Measurements from ENCODE around the gene NPEPL1.
"Not testable (repeated sequence)": the region's sequence is repeated elsewhere in the genome, so short reads cannot be mapped to it uniquely, and the experiment has no call there.

The NPEPL1 gene, protein sequence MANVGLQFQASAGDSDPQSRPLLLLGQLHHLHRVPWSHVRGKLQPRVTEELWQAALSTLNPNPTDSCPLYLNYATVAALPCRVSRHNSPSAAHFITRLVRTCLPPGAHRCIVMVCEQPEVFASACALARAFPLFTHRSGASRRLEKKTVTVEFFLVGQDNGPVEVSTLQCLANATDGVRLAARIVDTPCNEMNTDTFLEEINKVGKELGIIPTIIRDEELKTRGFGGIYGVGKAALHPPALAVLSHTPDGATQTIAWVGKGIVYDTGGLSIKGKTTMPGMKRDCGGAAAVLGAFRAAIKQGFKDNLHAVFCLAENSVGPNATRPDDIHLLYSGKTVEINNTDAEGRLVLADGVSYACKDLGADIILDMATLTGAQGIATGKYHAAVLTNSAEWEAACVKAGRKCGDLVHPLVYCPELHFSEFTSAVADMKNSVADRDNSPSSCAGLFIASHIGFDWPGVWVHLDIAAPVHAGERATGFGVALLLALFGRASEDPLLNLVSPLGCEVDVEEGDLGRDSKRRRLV

DNA sequence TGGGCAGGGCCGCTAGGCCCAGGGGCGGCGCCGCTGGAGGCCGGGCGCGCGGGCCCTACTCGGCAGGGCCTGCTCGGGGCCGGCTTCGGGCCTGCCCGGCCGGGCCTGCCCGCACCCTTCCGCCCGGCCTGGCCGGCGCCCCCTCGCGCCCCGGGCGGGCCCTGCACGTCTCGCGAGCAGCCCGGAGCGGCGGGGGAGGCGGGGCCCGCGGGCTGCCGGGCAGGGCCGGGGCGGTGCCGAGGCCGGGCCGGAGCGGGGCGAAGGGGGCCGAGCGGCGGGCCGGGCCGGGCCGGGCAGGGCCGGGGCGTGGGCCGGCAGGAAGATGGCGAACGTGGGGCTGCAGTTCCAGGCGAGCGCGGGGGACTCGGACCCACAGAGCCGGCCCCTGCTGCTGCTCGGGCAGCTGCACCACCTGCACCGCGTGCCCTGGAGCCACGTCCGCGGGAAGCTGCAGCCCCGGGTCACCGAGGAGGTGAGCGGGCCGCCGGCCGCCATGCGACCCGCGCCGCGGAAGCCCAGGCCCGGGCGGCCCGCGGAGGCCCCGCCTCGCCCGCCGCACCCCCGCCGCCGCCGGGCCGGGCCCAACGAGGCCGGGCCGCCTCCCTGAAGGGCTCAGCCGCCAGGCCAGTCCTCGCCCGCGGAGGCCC is at the start of gene NPEPL1:
TSS of gene NPEPL1 (plus strand) at position 222 of the 647 bp plus-strand sequence. CDS start at position 323, 101 bp downstream.
- DNase-seq: peak; percentile 69 to 80

DNA sequence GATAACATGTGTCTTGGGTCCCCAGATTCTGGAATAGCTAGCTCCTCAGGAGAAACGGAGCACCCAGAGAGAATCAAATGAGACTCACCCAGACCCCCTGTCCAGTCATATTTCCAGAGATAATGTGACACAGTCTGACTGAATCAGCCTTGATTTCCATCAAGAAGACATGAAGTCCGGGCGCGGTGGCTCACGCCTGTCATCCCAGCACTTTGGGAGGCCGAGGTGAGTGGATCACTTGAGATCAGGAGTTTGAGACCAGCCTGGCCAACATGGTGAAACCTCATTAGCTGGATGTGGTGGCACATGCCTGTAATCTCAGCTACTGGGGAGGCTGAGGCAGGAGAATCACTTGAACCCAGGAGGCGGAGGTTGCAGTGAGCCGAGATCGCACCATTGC is 49.7 kb upstream of the NPEPL1 start:
- DNase-seq: not testable (repeated sequence)

DNA sequence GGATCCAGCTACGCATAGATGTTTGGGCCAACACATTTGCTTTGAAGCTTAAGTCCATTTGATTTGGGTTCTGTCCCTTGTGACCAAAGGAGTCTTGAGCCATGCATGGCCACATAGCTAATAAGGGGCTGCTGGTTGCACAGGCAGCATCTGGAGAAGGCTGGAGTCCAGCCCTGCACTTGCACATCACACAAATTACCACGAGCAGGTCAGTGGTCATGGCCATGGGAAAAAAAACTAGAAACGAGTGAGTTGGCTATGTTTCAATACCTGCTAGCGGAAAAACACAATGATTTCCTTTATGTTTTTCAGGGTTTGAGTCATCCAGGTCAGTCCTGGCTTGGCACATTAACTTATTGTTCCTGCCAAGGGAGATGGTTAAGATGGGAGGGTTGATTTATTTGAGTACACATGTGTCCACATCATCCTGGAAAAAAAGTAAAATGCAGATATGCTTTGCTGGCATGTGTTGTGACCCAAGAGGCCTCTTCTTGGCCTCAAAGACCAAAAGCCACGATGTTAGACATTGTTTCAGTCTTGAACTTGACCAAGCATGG is 47.1 kb upstream of the NPEPL1 start:
- peak in 1 of 2 experiments; percentile 13 for DNase-seq

DNA sequence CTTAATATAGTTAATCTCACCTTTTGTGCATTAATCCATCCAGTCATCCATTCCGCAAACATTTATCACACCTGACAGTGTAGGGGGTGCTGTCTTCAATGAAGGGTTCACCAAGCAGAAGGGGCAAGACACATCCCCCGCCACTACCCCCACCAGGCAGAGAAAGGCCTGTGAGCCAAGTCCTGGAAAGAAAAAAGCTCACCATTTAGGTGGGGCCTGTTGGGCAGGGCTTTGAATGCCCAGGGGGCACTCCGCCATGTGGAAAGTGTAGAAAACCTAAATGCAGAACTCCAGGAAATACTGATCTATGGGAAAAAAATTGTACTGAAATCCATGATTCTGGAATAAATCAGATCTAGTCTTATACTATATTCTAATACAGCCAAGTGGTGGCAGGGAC is 46.3 kb upstream of the NPEPL1 start:
- DNase-seq: peak in 1 of 2 experiments; percentile 4

DNA sequence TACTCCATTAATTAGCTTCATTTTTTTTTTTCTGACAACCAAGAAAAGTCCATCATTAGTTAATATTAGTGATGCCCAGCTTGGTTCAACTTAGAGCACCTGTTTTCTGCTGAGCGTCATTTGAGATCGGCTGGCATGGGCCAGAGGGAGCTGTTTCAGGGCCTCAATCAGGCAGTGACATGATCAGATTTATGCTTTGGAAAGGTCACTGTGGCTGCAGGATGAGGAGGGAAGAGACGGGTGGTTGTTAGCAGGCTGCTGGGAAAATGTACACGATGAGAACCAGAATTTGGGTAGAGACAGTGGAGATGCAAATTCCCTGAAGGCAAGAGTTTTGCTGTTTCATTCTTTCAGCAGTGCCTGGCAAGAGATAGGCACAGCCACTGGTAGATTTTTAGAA is 45.9 kb upstream of the NPEPL1 start:
- DNase-seq: peak; percentile 1 to 7

DNA sequence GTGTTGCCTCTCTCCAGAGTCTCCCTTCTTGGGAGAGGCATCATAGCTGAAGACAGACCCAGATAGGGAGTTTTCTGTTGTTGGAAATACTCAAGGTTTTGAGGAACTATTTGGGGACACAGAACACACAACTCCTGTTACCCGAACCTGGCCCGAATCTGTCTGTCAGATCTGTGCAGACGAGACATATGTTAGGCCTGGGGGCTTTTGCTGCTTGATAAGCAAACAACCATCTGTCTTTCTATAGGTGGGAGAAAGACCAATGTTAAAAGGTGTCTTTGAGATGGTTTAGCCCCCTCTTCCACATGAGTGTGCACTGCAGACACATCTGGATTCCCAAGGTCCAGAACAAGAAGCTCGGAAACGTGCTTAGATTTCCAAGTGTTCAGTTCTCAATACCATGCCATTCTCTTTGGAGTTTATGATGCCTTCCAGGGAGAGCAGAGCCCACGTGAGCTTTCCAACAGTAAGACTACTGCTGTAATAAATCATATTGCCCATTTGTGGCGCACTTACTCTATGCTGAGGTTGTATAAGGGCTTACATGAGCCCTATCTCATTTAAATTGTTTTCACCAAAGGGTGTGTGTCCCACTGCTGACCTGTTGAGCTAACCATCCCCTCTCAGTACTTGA is 45.3 kb upstream of the NPEPL1 start:
- DNase-seq: peak in 1 of 2 experiments; percentile 8

DNA sequence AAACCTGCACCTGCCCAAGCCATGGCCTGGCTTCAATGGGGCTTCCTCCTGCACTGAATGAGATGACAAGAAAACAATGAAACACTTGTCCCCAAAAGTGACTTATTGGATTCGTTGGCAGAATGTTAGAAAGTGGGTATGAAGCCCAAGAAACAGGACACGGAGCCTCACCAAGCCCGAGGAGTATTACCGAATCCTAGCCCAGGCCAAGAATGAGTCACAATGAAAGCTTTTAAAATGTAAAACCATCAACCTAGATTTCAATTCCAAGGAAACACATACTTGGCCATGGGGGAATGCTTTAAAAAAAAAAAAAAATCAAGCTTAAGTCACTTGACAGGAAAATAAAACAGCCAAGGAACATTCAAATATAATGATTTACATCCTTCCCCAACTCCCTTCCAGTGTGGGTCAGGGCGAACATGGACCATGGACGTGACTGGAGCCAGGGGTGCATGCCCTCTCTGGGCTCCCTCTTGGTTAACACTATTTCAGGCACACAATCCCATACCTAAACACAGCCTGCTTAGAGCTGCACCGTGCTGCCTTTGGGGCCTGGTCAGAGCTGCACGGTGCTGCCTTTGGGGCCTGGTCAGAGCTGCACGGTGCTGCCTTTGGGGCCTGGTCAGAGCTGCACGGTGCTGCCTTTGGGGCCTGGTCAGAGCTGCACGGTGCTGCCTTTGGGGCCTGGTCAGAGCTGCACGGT is 44.7 kb upstream of the NPEPL1 start:
- peak; percentile 9 to 14 for DNase-seq

DNA sequence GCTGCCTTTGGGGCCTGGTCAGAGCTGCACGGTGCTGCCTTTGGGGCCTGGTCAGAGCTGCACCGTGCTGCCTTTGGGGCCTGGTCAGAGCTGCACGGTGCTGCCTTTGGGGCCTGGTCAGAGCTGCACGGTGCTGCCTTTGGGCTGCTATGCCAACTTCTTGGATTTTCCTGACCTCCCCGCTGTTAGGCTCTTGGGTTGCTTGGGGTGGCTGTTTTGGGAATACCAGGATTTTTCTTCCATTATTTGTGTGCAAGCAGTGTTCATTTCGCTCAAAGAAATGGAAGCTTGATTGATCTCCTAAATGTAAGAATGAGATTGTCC is 44.1 kb upstream of the NPEPL1 start:
- DNase-seq: peak in 1 of 2 experiments; percentile 2

DNA sequence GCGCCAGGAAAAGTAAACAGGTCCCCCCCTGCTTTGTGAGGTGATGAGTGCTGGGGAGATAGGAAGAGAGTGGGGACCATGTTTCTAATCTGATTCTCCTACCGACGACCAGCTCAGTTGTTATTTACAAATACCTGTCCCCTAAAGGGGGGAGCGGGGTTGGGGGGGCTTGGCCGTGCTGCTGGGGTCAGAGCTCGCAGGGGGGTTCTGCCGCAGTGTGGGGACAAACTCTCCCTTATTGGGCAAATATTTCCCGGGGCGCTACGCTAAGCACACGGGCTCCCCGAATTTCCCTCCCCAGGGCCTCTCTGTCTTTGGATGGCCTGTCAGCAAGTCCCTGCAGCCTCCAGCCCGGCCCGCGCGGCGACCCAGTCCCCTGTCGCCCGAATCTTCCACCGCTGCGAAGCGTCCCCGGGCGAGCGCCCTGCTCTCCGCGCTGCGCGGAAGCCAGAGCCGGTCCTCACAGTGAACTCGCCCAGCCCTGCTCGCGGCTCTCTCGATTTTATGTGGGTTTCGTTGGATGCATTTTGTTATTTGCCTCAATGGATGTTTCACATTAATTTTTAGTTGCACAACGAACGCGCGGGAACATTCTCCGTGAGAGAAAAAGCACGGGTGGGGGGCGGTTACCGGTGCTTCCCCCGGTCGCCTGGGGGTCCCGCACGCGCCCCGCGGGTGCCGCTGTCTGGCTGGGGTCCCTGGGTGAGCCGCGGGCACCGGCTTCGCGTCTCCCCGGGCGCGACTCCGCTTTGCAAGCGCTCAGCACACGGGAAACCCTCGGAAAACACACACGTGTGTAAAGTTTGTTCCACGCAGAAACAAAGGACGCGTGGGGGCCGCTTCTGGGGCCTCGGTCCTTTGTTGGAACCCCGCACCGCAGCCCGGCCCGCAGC is 43.1 kb upstream of the NPEPL1 start:
- peak; percentile 59 to 71 for DNase-seq

DNA sequence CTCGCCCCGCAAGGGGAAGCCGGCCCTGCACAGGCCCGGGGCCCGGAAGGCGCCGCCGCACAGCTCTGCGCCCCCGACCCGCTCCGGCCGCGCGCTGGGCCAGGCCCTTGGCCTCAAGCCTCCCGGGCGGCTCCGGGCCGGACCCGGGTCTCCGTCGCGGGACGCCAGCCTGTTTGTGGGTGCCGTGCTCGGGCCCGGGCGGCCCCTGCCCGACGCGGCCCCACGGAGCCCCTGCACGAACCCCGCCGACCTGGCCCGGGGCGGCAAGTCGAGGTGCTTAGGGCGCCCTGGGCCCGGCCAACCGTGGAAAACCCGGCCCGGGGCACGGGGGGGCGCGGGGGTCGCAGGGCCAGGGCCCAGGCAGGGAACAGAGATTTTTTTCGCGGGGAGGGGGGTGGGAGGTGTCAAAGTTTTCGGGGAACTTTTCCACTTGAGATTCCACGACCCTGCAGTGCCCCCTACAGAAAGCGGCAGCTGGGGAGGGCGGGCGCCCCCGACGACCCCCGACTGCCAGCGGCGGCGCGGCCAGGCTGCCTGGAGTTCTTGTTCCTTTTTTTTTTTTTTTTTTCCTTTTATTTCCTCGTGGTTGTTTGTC is 42.3 kb upstream of the NPEPL1 start:
- peak in 1 of 2 experiments; percentile 59 for DNase-seq

DNA sequence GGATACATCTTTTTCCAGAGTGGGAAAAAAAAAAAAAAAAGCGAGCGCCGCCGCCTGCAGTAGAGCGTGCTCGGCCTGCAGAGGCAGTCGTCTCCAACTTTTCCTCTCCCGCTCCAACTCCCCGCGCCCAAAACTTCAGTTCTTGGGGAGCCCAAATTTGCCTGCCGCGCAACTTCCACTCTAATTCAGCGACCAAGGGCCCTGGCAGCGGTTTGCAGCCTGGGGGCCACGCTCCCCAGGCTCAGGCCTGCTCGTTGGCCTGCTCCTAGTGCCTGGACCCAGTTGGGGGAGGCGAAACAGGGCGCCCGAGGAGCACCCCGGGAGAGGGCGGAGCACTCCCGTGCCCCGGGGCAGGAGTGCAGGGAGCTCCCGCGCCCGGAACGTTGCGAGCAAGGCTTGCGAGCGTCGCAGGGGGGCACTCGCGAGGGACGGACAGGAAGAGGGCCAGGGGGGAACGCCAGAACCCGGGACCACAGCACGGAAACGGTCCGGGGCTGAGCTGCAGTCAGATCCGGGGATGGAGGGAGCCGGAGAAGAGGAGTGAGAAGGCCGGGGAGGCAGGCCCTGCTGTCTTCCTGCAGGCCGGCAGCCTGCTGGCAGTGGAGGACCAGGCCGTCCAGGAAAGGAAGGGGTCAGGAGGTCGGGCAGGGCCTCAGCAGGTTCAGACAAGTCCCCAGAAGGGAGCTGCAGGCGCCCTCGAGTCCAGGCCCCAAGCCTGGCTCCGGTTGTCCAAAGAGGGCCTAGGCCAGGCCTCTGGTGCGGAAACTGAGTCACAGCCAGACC is 41.6 kb upstream of the NPEPL1 start, which contains the start of gene STX16:
TSS of gene STX16 (plus strand) at position 508 of the 783 bp plus-strand sequence. CDS start 724 bp downstream, outside the sequence.
- DNase-seq: peak; percentile 94 to 95

DNA sequence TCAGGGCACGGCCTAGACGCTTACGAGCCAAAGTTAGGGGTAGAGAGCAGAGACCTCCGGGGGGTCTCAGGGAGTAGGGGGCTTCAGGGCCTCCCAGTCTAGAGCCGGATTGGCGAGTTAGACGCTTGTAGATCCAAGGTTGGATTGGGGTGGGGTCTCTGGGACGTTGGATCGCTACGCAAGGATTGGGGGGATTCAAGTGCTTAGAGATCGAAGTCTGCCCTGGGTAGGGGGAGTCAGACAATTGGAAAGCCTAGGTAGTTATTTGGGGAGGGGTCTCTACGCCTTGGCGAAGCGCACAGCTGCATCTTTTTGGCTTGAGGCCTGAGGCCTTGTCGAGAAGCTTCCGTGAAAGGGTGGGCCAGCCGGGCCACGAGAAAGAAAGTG is 41.0 kb upstream of the NPEPL1 start:
- no peak for DNase-seq

DNA sequence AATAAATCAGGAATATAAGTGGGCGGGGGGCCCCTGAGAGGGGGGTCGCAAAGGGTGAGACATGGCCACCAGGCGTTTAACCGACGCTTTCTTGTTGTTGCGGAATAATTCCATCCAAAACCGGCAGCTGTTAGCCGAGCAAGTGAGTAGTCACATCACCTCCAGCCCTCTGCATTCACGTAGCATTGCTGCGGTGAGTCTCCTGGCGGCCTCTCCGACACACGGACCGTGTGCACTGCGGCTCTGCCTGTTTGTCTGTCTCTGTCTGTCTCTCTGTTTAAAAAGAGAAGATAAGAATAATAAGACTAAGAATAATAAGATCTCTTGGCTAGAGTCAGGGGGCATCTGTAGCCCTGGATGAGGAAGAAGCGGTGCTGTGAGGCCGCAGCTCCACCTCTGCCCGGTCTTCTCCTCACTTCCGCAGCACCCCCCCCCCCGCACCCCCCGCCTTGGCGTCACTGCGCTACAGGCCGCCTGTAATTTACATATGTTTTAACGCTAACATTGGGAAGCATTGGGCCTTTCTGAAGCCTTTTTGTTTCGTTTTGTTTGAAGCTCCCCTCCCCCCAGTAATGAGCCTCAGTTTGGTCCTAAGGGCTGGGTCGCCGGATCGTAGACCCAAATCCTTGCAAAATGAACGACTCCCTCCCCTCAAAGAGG is 40.5 kb upstream of the NPEPL1 start:
- DNase-seq: peak; percentile 70 to 74

DNA sequence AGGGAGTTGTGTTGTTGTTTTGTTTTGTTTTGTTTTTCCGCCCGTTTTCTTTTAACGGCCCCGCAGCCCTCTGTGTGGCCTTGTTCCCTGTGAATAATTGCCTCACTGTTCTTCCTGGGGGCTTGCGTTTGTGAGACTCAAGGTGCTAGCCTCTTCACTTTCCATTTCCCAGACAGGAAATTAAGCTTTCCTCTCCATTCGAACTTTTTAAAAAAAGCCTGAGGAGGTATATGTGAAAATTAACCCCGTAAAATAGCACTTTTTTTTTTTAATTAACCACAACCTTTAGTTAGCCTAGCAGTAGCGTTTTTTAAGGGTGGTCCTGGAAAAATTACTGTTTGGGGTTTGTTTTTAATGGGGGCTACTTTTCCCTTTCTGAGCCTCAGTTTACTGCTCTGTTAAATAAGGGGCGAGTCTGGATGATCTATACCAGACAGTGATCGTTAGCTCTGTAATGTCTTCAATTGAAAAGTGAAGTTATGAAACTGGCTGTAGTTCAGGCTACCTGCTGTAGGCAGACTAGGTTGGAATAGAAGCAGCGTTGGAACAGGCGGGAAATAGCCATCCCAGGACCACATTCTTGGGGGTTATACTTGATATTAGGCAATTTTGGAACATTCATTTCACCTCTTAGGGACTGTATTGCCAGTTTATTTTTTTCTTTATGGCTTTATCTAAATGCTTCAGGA is 39.9 kb upstream of the NPEPL1 start:
- DNase-seq: no peak

DNA sequence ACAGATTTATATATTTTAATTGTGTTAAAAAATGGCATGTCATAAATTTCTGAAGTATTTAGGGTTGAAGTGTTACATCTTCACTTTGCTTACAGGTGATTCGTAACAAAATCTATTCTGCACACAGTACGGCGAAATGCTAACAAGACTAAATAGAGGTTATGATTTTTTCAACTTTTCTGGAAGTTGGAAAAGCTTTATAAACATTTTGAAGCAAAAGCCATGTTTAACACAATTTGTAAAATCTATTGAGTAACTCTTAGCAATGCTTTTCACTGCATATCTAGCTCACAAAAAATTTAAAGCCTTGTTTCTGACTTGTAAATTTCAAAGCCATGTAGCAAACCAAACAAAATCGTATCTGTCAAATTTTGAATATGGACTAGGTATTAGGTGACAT is 38.3 kb upstream of the NPEPL1 start:
- DNase-seq: no peak

DNA sequence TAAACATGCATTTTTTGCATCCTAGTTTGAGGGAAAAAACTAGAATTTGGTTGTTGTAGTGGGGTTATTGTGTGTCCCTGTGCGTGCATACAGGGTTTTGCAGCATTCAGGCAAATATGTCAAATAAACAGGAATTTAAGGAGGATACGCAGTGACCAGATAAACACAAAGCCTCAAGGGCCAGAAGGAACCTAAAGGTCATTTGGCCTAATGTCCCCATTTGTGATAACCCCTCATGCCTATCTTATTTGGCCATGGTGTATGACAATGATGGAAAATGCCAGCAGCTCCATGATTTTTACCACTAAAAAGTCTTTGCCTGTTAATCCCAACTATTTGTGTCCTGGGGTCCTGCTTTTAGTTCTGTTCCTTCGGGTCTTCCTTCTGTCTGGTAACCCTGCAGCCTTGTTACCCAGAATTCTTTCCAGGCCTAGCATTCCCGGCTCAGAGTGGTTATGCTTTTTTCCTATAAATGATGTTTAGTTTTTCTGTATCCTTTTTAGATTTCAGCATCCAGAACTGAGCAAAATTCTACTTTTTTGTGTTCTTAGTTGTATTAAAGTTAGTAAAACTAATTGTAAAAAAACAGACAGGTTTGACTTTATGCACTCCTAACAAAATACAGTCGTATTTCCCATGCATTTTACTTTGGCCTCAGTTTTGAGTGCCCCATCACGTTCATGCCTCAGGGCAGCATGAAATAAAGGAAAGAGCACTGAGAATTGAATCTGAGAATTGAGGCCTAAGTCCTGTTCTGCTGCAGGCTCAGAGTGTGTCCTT is 37.1 kb upstream of the NPEPL1 start:
- DNase-seq: no peak

DNA sequence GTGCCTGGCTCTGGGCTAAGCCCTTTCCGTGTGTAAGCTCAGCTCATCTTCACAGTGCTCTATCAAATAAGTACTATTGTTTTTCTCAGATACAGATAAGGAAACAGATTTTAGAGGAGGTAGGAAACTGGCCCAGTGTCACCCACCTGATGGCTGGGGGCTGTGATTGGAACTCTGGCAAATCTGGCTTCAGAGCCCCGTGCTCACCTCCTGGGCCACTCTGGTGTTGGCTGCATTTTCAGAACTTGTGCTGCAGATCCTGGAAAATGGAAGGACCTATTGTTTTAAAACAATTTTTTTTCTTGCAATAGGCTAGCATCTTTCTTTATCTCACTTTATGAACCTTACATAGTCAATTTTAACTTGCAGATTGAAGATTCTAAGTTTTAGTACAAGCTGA is 35.8 kb upstream of the NPEPL1 start:
- no peak for DNase-seq

DNA sequence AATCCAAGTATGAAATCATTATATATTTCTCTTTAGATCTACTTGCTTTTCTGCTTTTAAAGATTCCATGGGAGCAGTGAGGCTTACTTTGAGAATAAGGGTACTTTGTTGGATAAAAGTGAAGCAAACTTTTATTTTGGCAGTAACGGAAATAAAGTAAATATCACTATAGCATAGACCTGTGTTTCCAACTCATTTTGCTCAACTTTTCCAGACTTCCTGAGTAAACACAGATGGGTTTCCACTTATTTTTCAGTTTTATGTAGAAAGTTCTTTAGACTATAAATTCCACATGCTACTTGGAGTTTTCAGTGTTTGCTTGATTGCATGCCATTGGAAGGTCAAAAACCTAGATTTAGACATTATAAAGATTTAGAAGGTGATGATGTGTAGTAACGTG is 35.3 kb upstream of the NPEPL1 start:
- no peak for DNase-seq

Data from activated T-cell treated with anti-CD3 and anti-CD28 coated beads, Interleukin-2, amount 50 U/mL, for 48 hours (primary cell).